GM19099 (cell line): Measurements from ENCODE around the gene MUS81.

Experiments
- POLR2A ChIP-seq: IDR thresholded peaks from 3 replicates; pipeline ENCODE4 v1.6.1; 2011; ENCODE audit warnings: low read depth; ENCODE audit not compliant: insufficient read length; ENCODE audit errors: extremely low read depth

The MUS81 gene

GRCh38 chr11:65890324-65891218, 30.3 kb downstream of the MUS81 start, which contains the start of gene CCDC85B:
Gene CCDC85B, plus strand, starts transcription at chr11:65890673. Its CDS starts 111 bp downstream, at chr11:65890784.
- TF ChIP-seq POLR2A = peak; percentile 98

GRCh38 chr11:65891219-65892136, 31.2 kb downstream of the MUS81 start:
- peak; percentile 16 for TF ChIP-seq POLR2A

GRCh38 chr11:65892661-65893317, 32.6 kb downstream of the MUS81 start:
- TF ChIP-seq POLR2A = no peak

- TF ChIP-seq POLR2A = peak; percentile 63
These were observed 33.9 kb downstream of the MUS81 start for GRCh38 chr11:65894034-65894591.

GRCh38 chr11:65895482-65895981, 35.3 kb downstream of the MUS81 start:
- no peak for TF ChIP-seq POLR2A

GRCh38 chr11:65896034-65896999, 36.1 kb downstream of the MUS81 start:
- no peak for TF ChIP-seq POLR2A

- TF ChIP-seq POLR2A = no peak
These were observed 36.8 kb downstream of the MUS81 start for GRCh38 chr11:65897020-65897471.

- TF ChIP-seq POLR2A = no peak
These were observed 38.6 kb downstream of the MUS81 start for GRCh38 chr11:65898656-65899355.

GRCh38 chr11:65899356-65900124, 39.3 kb downstream of the MUS81 start:
- no peak for TF ChIP-seq POLR2A

GRCh38 chr11:65900125-65900898, 40.1 kb downstream of the MUS81 start, which contains the start of gene FOSL1:
Gene FOSL1, minus strand, starts transcription at chr11:65900388. Its CDS starts 49 bp downstream, at chr11:65900339.
- peak; percentile 78 for TF ChIP-seq POLR2A

GRCh38 chr11:65900899-65901180, 40.6 kb downstream of the MUS81 start:
- no peak for TF ChIP-seq POLR2A
